Loucy (cell line): Measurements from ENCODE around the gene AKT1S1.

Experiments
- CTCF ChIP-seq: fragments of 200-600 bp; sonication (generic); conservative IDR thresholded peaks from 2 replicates; pipeline ENCODE4 v1.5.1; 2014; ENCODE audit warnings: mild to moderate bottlenecking, antibody characterized with exemption, low read length
- EZH2phosphoT487 ChIP-seq: fragments of 200-600 bp; IDR thresholded peaks from 2 replicates; pipeline ENCODE4 v1.6.1; 2018; ENCODE audit warnings: antibody characterized with exemption, mild to moderate bottlenecking, moderate library complexity, borderline replicate concordance

DNA sequence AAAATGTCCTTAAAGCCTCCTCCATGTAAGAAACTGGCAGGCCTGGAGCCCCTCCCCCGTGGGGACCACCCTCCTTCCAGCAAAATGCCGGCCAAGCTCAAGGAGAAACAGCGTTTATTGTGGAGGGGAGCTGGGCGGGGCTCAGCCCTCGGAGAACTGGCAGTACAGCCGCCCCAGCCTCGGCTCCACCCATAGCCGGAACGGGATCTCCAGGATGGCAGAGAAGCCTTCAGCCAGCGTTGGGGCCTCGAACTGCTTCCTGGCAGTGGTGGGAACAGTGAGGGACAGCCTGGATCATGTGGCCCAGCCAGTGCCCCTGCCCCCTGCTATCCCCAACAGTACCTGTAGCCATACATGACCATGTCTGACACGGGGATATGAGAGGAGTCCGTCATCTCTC, 16.0 kb downstream of the AKT1S1 start:
- TF ChIP-seq CTCF, result no peak
- TF ChIP-seq EZH2phosphoT487, result no peak
